GM13976 (cell line): ENCODE results near the gene ISOC2.

ENCODE experiments used
- DNase-seq: peaks from one replicate; pipeline ENCODE4 v3.0.0; 2012; ENCODE audit warnings: low spot score
- CTCF ChIP-seq: IDR thresholded peaks from 2 replicates; pipeline ENCODE4 v1.5.1; 2012; ENCODE audit warnings: borderline replicate concordance, mild to moderate bottlenecking; ENCODE audit not compliant: insufficient read depth; ENCODE audit errors: extremely low read depth, missing control alignments, control extremely low read depth
- in situ Hi-C: fragments of 300-500 bp; cut with MboI; formaldehyde crosslinking; loops from one replicate; pipeline ENCODE4 v1.12.0; 2022; ENCODE audit warnings: low sequenced_read_pairs, mixed read lengths, inconsistent platforms; ENCODE audit not compliant: unreplicated experiment

The ISOC2 gene

GRCh38 chr19:55443824-55444480 lies 17.5 kb downstream of the ISOC2 start:
- no peak for DNase-seq
- in situ Hi-C loops = no loop called here
- no peak for TF ChIP-seq CTCF

- in situ Hi-C loops = no loop called here
- no peak for TF ChIP-seq CTCF
- DNase-seq = no peak
Measured at GRCh38 chr19:55443045-55443823, 18.2 kb downstream of the ISOC2 start, which contains the start of gene SHISA7. TSS of gene SHISA7 (minus strand) at chr19:55443300. CDS start at chr19:55442863, 437 bp downstream.

DNA sequence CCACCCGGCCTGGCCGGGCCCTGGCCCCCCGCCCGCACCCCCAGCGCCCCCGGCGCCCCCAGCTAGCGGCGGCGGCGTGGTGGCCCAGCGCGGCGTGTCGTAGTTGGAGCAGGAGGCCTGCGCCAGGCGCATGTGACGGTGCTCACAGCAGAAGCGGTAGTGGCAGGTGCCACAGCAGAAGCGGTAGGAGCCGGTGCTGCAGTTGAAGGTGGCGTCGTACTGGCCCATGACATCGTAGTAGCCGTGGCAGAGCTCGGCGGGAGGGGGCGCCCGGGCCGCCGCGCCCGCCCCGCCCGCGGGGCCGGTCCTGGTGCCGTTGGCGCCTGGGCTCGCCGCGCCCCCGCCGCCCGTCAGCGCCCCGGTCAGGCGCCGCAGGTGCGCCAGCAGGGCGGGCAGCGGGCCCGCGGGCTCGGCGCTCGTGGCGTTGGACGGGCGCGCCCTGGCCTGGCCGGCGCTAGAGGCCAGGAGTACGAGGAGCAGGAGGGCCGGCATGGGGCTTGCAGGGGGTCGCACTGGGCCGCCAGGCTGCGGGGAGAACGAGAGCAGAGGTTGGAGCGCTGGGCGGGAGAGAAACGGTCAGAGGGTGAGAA lies 19.0 kb downstream of the ISOC2 start:
- DNase-seq = no peak
- no peak for TF ChIP-seq CTCF
- in situ Hi-C loops = no loop called here

GRCh38 chr19:55441692-55442321 lies 19.6 kb downstream of the ISOC2 start:
- no peak for TF ChIP-seq CTCF
- in situ Hi-C loops = no loop called here
- DNase-seq = no peak

DNA sequence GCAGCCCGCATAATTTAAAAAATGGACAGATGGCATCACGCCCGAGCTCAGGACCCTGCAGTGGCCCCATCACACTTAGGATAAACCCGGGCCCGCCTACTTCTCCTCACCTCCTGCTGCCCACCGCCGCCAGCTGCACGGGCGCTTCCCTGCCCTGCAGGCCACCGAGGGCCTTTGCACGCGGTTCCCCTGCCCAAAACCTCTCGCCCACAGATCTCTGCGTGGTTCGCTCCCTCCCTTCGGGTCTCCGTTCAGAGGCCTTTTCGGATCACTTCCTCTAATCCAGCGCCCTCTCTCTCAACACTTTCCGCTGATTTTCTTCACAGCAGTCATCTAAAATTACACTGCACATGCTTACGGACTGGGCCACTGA lies 20.1 kb downstream of the ISOC2 start:
- in situ Hi-C loops = no loop called here
- TF ChIP-seq CTCF = no peak
- no peak for DNase-seq

DNA sequence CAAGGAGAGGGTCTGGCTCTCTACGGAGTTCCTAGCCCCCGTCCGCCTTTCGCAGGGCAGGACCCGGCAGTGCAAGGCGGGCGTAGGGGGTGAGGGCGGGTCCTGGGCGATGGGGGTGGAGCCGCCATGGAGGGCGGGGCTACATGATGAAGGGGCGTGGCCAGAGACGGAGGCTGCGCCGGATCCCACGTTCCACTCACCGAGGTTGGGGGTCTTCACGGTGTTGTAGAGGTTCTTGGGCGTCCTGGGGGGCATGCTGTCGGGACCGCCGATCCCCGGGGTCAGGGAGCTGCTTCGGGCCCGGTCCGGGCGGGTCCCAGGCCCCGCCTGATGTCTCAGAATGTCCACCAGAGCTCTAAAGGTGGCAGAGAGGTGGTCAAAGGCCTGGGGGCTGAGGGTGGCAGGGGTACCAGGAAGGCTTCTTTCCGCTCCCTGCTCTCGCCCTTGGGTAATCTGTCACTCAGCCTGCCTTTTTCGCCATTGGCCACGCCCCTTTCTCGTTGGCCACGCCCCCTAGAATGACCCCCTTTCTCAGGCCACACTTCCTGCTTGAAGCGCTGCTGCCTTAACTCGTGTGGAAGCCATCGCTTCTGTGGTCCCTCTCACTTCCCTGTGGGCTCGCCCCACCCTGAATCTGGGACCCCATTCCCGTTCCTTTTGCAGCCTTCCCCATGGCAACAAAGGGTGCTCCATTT lies 20.9 kb downstream of the ISOC2 start:
- TF ChIP-seq CTCF = no peak
- peak; percentile 73 for DNase-seq
- in situ Hi-C loops = no loop called here
